ENCODE results near the gene SPACA7. TPM values are rescaled to one million over a fixed set of nuclear protein-coding genes. Genes with fewer than 3 reads are reported as not detected.

SPACA7 gene
- total RNA-seq, 1 experiment from 2014 or later, result not detected

DNA sequence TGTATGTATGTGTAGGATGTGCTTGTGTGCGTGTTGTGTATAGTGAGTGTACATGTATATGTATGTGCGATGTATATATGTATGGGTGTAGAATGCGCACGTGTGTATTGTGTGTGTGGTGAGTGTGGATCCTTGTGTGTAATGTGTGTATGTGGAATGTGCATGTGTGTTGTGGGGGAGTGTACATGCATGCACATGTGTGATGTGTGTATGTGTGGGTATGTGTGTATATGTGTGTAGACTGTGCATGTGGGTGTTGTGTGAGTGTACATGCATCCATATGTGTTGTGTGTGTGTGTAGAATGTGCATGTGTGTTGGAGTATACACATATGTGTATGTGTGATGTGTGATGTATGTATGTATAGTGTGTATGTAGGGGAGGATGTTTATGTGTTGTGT, 18.0 kb upstream of the SPACA7 start:
- Histone ChIP-seq H3K4me2 (ENCODE audit: low read length) (no peak overlapping the region), H3K4me3 (replicated peaks in 1 of 2; ENCODE audit: low read depth in 1 of 2, low read length in 2 of 2) (no peak overlapping the region), H3K9ac (ENCODE audit: low read length) (no peak overlapping the region), H3K27me3 (ENCODE audit: insufficient read depth, low read length) (no peaks in the 10 kb centered on the region), H3K4me1 (ENCODE audit: control insufficient read depth in 1 of 2, insufficient read depth in 2 of 2, low read length in 2 of 2) (no peaks in the 10 kb centered on the region), H3K9me3 (ENCODE audit: control insufficient read depth in 1 of 2, insufficient read depth in 1 of 2, low read depth in 1 of 2, low read length in 2 of 2) (peaks cover 0 to 6% of the 10 kb centered on the region in 2 experiments; a peak in 1 of 4 replicates), H3K79me2 (ENCODE audit: insufficient read depth, low read length) (no peaks in the 10 kb centered on the region), H3K36me3 (ENCODE audit: control insufficient read depth in 1 of 2, insufficient read depth in 2 of 2, low read length in 2 of 2) (no peaks in the 10 kb centered on the region), H2AFZ (ENCODE audit: low read depth, low read length, poor library complexity, severe bottlenecking) (no peak overlapping the region), H4K20me1 (ENCODE audit: insufficient read depth) (no peaks in the 10 kb centered on the region), H3K27ac (ENCODE audit: low read depth, low read length) (no peak overlapping the region), H3K9me2 (ENCODE audit: insufficient read depth) (no peaks in the 10 kb centered on the region)
- ChIA-PET POLR2A (no interaction called here), CTCF (no interaction called here), RAD21 (ENCODE audit: low non-redundant PET in 1 of 2, low total read pairs in 2 of 2, uncharacterized antibody in 2 of 2, unreplicated experiment in 2 of 2) (no interaction called here)
- DNase-seq (ENCODE audit: low read depth, low spot score) (no peak), ATAC-seq (no peak)
- no TSS peak for BruUV-seq (replicated peaks)
- intact Hi-C loops (cut with micrococcal nuclease), result no loop called here
- TF ChIP-seq CBX3 (IDR thresholded peaks at IDR 0.05; ENCODE audit: low read depth) (no peak), ZFX (IDR thresholded peaks at IDR 0.05) (no peak), SRF (IDR thresholded peaks at IDR 0.05; ENCODE audit: low read depth) (no peak)

DNA sequence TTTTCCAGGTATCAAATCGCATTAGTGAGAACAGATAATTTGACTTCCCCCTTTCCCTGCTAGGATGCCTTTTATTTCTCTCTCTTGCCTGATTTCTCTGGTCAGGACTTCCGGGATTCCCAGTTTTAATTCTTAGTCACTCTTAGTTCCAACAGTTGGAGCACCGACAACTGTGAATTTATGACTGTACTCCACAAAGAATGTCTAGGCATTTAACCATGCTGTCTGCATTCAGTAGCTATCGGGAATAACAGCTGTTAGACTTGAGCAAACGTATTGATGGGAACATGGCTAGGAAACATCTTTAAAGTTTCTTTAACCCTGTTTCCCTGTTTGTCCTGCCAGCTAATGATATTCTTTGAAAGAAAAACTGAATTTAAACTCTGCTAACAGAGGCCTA, 14.1 kb upstream of the SPACA7 start:
- POLR2A ChIA-PET, result no interaction called here
- no peak overlapping the region for H3K9ac ChIP-seq (ENCODE audit: low read length)
- H3K4me2 ChIP-seq (ENCODE audit: low read length), result no peak overlapping the region
- no peak overlapping the region for H3K27ac ChIP-seq (ENCODE audit: low read depth, low read length)
- intact Hi-C loops (cut with micrococcal nuclease), result no loop called here
- ATAC-seq, result no peak
- RAD21 ChIA-PET (ENCODE audit: low non-redundant PET in 1 of 2, low total read pairs in 2 of 2, uncharacterized antibody in 2 of 2, unreplicated experiment in 2 of 2), result no interaction called here
- no TSS peak for BruUV-seq (replicated peaks)
- TF ChIP-seq POLR2A (IDR thresholded peaks at IDR 0.05; ENCODE audit: borderline replicate concordance, extremely low read depth, insufficient read depth, insufficient read length) (no peak), TCF7L2 (IDR thresholded peaks at IDR 0.05; ENCODE audit: borderline replicate concordance, extremely low read depth, insufficient read depth, insufficient read length) (no peak), JUND (IDR thresholded peaks at IDR 0.05) (no peak), ZNF274 (IDR thresholded peaks at IDR 0.05; ENCODE audit: low read depth, low read length) (no peak), EGR1 (IDR thresholded peaks at IDR 0.05; ENCODE audit: low read depth) (no peak), SIN3A (IDR thresholded peaks at IDR 0.05; ENCODE audit: low read depth) (no peak), CBX3 (IDR thresholded peaks at IDR 0.05; ENCODE audit: low read depth) (no peak), ZFX (IDR thresholded peaks at IDR 0.05) (no peak), ELF1 (IDR thresholded peaks at IDR 0.05; ENCODE audit: borderline replicate concordance, low read depth) (no peak), SP1 (IDR thresholded peaks at IDR 0.05; ENCODE audit: low read depth) (no peak), POLR2AphosphoS5 (IDR thresholded peaks at IDR 0.05; ENCODE audit: low read depth, low read length) (no peak)
- TF ChIP-seq, protein P1, sequence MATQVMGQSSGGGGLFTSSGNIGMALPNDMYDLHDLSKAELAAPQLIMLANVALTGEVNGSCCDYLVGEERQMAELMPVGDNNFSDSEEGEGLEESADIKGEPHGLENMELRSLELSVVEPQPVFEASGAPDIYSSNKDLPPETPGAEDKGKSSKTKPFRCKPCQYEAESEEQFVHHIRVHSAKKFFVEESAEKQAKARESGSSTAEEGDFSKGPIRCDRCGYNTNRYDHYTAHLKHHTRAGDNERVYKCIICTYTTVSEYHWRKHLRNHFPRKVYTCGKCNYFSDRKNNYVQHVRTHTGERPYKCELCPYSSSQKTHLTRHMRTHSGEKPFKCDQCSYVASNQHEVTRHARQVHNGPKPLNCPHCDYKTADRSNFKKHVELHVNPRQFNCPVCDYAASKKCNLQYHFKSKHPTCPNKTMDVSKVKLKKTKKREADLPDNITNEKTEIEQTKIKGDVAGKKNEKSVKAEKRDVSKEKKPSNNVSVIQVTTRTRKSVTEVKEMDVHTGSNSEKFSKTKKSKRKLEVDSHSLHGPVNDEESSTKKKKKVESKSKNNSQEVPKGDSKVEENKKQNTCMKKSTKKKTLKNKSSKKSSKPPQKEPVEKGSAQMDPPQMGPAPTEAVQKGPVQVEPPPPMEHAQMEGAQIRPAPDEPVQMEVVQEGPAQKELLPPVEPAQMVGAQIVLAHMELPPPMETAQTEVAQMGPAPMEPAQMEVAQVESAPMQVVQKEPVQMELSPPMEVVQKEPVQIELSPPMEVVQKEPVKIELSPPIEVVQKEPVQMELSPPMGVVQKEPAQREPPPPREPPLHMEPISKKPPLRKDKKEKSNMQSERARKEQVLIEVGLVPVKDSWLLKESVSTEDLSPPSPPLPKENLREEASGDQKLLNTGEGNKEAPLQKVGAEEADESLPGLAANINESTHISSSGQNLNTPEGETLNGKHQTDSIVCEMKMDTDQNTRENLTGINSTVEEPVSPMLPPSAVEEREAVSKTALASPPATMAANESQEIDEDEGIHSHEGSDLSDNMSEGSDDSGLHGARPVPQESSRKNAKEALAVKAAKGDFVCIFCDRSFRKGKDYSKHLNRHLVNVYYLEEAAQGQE (IDR thresholded peaks at IDR 0.05; ENCODE audit: low read depth), result no peak
- TF ChIP-seq, protein P2, sequence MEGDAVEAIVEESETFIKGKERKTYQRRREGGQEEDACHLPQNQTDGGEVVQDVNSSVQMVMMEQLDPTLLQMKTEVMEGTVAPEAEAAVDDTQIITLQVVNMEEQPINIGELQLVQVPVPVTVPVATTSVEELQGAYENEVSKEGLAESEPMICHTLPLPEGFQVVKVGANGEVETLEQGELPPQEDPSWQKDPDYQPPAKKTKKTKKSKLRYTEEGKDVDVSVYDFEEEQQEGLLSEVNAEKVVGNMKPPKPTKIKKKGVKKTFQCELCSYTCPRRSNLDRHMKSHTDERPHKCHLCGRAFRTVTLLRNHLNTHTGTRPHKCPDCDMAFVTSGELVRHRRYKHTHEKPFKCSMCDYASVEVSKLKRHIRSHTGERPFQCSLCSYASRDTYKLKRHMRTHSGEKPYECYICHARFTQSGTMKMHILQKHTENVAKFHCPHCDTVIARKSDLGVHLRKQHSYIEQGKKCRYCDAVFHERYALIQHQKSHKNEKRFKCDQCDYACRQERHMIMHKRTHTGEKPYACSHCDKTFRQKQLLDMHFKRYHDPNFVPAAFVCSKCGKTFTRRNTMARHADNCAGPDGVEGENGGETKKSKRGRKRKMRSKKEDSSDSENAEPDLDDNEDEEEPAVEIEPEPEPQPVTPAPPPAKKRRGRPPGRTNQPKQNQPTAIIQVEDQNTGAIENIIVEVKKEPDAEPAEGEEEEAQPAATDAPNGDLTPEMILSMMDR (IDR thresholded peaks at IDR 0.05 in 2 of 3, conservative IDR thresholded peaks at IDR 0.05 in 1 of 3; ENCODE audit: borderline replicate concordance in 1 of 3, insufficient read depth in 1 of 3, low read depth in 2 of 3, low read length in 2 of 3), result no peak
- H3K4me3 ChIP-seq (replicated peaks in 1 of 2; ENCODE audit: low read depth in 1 of 2, low read length in 2 of 2), result no peak overlapping the region
- H3K79me2 ChIP-seq (ENCODE audit: insufficient read depth, low read length), result no peaks in the 10 kb centered on the region
- H2AFZ ChIP-seq (ENCODE audit: low read depth, low read length, poor library complexity, severe bottlenecking), result no peak overlapping the region
- CTCF ChIA-PET, result no interaction called here
- no peaks in the 10 kb centered on the region for H4K20me1 ChIP-seq (ENCODE audit: insufficient read depth)
- H3K36me3 ChIP-seq (ENCODE audit: control insufficient read depth in 1 of 2, insufficient read depth in 2 of 2, low read length in 2 of 2), result no peaks in the 10 kb centered on the region
- no peak for DNase-seq (ENCODE audit: low read depth, low spot score)
- 0 out of 2 replicates have a peak, but pooled peaks cover 3% of the 10 kb centered on the region for H3K27me3 ChIP-seq (ENCODE audit: insufficient read depth, low read length)
- no peaks in the 10 kb centered on the region for H3K4me1 ChIP-seq (ENCODE audit: control insufficient read depth in 1 of 2, insufficient read depth in 2 of 2, low read length in 2 of 2)
- no peaks in the 10 kb centered on the region for H3K9me2 ChIP-seq (ENCODE audit: insufficient read depth)
- H3K9me3 ChIP-seq (ENCODE audit: control insufficient read depth in 1 of 2, insufficient read depth in 1 of 2, low read depth in 1 of 2, low read length in 2 of 2), result peaks cover 0 to 6% of the 10 kb centered on the region in 2 experiments; a peak in 1 of 4 replicates

All from HCT116 (cell line).